ENCODE data around the gene RCAN2.

DNA sequence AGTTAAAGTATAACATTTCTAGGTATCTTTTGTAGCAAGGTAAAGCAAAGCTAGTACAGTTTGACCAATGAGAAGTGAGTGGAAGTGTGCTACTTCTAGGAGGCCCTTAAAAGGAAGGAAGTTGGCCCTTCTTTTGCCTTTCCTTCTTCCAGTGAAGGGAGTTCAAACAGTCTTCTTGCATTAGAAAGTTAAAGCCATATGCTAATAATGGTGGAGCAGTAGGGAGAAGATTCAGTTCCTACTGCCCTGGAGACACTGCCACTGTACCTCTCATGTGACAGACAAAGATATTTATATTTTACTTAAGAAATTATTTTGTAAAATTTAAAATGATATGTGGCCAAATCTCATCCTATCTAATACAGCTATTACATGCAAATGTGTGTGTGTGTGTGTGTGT lies 26.0 kb upstream of the RCAN2 start:
- TF ChIP-seq, protein P1, sequence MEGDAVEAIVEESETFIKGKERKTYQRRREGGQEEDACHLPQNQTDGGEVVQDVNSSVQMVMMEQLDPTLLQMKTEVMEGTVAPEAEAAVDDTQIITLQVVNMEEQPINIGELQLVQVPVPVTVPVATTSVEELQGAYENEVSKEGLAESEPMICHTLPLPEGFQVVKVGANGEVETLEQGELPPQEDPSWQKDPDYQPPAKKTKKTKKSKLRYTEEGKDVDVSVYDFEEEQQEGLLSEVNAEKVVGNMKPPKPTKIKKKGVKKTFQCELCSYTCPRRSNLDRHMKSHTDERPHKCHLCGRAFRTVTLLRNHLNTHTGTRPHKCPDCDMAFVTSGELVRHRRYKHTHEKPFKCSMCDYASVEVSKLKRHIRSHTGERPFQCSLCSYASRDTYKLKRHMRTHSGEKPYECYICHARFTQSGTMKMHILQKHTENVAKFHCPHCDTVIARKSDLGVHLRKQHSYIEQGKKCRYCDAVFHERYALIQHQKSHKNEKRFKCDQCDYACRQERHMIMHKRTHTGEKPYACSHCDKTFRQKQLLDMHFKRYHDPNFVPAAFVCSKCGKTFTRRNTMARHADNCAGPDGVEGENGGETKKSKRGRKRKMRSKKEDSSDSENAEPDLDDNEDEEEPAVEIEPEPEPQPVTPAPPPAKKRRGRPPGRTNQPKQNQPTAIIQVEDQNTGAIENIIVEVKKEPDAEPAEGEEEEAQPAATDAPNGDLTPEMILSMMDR (conservative IDR thresholded peaks at IDR 0.05), result no peak
- TF ChIP-seq EZH2 (IDR thresholded peaks at IDR 0.05; ENCODE audit: low read depth), result no peak

Measured in PC-9 (cell line).